Measurements from ENCODE around the gene RNF222.

The RNF222 gene

GRCh38 chr17:8397636-8398035, at the start of gene RNF222:
Gene RNF222 (minus strand): TSS chr17:8397827. CDS start chr17:8393461, 4,366 bp downstream.
- DNase-seq: no peak

DNA sequence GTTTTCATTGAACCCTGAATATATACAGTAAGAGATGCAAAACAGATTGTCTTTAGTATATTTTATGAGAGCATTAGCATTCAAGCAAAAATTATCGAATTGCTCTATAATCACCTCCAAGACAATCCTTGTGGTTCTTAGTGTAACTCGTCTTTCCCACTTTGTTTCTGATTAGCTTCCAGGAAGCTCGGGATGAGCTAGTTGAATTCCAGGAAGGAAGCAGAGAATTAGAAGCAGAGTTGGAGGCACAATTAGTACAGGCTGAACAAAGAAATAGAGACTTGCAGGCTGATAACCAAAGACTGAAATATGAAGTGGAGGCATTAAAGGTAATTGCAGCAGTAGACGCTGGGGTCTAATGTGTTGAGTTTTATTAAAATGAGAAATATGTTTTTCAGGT, 47.9 kb upstream of the RNF222 start:
- no peak for DNase-seq

- no peak for DNase-seq
Observed at GRCh38 chr17:8444494-8444893, 46.9 kb upstream of the RNF222 start.

DNA sequence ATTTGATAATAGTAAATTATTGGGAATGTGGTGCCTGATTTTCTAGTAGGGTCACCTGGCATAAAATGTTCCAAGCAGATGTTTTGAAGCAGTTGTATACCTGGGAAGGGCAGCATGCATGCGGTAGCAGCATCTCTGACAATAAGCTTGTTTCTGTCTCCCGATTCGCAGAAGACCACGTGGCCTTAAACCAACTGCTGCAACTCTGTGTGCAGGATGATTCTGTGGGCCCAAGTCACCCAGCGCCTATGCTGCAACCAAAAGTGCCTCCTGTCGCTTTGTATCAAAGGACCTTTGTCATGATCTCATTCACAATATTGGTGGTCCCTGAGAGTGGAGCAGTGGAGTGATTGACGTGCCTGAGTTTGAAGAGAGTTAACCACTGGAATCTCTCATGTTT, 46.1 kb upstream of the RNF222 start:
- DNase-seq: no peak

GRCh38 chr17:8442310-8442709, 44.7 kb upstream of the RNF222 start:
- DNase-seq: no peak

DNA sequence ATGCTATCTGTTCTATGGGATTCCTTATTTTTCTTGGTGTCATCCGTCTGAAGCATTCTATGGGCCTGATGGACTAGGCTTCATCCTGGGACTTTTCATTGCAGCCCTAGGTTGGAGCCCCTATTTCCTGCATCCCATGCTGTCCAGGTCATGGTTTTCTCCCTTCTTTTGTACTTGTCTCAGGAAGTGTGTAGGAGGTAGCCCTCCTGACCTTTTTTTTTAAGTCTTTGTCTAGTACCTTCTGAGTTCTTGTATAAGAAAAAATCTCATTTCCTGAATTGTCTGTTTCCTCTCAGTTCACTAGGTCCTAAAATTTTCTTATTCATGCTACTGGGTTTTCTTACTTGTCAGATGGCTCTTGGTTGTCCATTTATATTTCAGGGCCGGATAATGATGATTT, 44.1 kb upstream of the RNF222 start:
- DNase-seq: no peak

- DNase-seq: no peak
Observed at GRCh38 chr17:8439681-8440080, 42.1 kb upstream of the RNF222 start.

- no peak for DNase-seq
Observed at GRCh38 chr17:8438441-8438840, 40.8 kb upstream of the RNF222 start.

- DNase-seq: no peak
Observed at GRCh38 chr17:8436844-8437171, 39.2 kb upstream of the RNF222 start.

- DNase-seq: no peak
Observed at GRCh38 chr17:8436169-8436843, 38.7 kb upstream of the RNF222 start.

GRCh38 chr17:8435245-8436168, 37.9 kb upstream of the RNF222 start, which contains the start of gene NDEL1:
Gene NDEL1 (plus strand): TSS chr17:8435884. CDS start chr17:8444272, 8,388 bp downstream.
- DNase-seq: peak; percentile 76 to 93

DNA sequence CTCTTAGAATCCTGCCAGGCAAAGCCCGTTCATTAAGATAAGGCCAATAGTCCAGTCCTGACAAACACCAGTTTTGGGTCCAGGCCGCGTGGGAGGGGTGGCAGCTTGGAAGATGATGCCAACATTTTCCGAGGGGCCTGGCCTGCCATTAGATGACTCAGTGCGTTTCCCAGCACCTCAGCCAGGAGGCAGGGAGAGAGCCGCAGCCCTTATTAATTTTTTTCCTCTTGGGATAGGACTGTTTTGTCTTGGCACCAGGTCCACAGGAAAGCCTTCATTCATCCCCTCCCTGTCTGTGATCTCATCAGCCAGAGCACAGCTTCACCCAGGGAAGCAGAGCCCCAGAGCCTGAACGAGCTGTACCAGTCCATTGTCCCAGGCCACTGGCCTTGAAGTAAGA, 33.3 kb upstream of the RNF222 start:
- no peak for DNase-seq

DNA sequence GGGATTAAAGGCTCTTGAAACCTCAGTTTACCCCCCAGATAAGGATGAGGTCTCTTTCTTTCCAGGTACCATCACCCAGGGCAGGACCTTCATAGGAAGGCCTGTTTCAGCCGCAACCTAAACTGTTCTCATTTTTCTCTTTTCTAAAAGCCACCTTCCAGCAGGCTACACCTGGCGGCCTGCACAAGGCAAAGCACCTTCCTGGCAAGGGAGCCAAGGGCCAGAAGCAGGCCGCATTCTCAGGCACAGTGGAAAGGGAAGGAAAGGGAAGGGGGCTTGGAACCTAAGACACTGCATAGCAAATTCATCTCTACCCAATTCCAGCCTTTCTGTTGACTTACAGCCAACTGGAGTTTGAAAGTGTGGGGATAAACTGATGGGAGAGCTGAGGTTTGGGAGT, 29.2 kb upstream of the RNF222 start:
- no peak for DNase-seq

- no peak for DNase-seq
Observed at GRCh38 chr17:8426094-8426720, 28.6 kb upstream of the RNF222 start.

GRCh38 chr17:8421571-8421970, 23.9 kb upstream of the RNF222 start:
- no peak for DNase-seq

GRCh38 chr17:8420041-8420934, 22.7 kb upstream of the RNF222 start:
- DNase-seq: no peak

DNA sequence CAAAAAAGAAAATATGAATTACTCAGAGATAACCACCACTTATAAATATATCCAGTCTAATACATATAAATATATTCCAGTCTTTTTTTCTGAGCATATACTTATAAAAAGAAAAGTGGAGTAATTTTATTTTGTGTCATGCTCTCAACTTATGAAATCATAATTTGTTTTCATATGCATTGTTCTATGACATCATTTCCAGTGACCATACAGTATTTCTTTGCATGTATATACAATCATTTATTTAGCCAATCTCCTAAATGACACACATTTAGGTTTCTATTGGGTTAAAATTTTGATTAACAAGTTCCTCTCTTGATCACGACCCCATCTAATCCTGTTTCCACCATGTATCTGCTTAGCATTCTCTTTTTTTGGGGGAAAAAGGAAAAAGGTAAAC, 21.7 kb upstream of the RNF222 start:
- no peak for DNase-seq

GRCh38 chr17:8418471-8418870, 20.8 kb upstream of the RNF222 start:
- DNase-seq: no peak

DNA sequence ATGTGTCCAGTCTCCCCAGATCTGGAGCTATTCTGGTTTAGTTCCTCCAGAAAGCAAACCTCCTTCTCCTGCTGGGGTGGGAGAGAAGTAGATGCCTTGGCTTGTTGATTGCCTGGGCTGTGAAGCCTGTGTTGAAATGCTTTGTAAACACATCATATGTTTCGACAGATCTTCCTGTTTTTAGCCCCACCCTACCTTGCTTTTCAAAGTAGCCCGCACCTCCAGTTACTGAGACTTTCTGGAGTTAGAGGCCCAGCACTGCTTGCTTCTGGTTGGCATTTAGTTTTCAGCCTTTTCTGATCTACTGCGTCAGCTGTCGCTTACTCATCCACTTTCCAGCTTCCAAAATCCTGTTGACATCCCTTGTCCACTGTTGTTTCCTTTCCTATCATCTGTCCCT, 20.2 kb upstream of the RNF222 start:
- DNase-seq: no peak

- no peak for DNase-seq
Observed at GRCh38 chr17:8413938-8414337, 16.3 kb upstream of the RNF222 start.

GRCh38 chr17:8413328-8413727, 15.7 kb upstream of the RNF222 start:
- no peak for DNase-seq

- DNase-seq: no peak
Observed at GRCh38 chr17:8412089-8412488, 14.5 kb upstream of the RNF222 start.

- DNase-seq: no peak
Observed at GRCh38 chr17:8410883-8411238, 13.2 kb upstream of the RNF222 start.

Data from cerebellar nuclear complex (tissue), 1 donor.